ENCODE results near the gene MAP6D1.

The MAP6D1 gene

DNA sequence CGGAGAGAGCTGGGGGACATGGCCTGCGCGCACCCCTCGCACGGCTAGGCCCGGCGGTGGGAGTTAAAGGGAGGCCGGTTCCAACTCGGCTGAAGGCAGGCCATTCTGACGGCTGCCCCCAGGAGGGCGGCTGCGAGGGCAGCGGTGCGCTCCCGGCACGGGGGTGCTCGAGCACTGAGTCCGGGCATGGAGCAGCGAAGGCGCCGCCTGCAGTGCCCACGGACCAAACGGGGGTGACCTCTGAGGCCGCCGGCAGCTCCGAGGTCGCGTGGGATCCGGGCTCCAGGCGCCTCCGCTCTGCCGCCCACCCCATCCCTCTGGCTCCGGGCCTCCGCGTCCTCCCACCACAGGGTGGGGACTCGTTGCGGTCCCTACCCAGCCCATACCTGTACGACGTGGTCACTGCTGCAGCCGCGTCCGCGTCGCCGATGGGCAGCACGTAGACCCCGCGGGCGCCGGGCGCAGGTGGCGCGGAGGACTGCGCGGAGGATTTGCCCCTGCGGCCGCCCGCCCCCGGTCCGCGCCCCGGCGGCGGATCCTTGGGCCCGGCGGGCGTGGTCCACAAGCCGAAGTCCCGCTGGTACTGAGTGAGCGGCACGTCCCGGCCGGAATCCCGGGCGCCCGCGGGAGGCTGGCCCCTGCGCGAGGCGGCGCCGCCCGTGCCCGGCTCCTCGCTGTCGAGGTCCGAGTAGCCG, 469 bp downstream of the MAP6D1 start:
- in situ Hi-C loops (cut with MboI; ENCODE audit: low sequenced_read_pairs) = no loop called here

DNA sequence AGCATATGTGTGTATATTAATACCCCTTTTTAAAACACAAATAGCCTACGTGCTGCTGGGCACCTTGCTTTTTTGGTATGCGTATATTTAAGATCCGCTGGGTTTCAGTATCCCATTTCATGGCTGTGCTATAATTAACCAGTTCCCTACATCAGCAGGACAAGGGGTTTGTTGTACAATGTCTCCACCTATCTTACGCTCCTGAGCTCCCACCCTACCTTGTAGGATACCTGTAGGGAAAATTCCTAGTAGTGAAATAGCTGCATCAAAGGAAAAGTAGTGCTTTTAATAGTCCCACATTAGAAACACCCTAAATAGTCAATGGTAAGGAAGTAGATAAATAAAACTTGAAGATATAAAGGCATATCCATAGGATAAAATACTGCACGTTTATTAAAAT, 1.4 kb downstream of the MAP6D1 start:
- in situ Hi-C loops (cut with MboI; ENCODE audit: low sequenced_read_pairs) = no loop called here

DNA sequence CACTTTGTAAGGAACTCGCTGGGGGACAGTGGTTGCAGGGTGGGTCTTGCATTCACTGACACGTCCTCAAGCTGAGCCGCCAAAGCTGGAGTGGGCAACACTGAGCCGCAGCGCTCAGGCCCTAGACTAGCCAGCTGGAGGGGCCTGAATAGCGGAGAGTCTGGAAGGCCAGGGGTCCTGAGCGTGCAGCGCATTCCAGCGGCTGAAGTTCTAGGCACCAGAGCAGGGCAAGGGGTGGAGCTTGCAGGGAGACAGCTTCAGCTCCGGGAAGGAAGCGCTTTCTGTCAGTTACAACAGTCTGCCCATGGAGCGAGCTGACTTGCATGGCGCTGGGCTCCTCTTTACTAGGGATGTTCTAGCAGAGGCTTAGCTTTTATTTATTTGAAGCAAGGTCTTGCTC, 2.7 kb downstream of the MAP6D1 start:
- in situ Hi-C loops (cut with MboI; ENCODE audit: low sequenced_read_pairs) = no loop called here

DNA sequence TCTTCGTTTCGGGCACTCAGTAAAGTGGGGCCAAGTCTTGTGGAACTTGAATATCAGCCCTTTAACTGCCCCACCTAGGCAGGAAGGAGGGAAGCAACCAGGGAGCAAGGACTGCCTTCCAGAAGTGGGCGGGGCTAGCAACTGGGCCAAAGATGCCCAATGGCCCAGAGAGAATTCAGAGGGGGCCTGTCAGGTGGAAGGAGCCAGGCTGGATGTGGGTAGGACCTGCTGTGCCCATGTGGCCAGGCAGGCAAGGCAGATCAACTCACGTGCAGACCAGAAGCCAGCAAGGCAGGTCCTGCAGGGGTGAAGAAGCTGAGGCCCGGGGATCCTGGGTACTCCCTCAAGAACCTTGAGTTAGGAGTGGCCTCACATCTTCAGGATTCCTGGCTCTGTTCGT, 5.5 kb downstream of the MAP6D1 start:
- in situ Hi-C loops (cut with MboI; ENCODE audit: low sequenced_read_pairs) = no loop called here

DNA sequence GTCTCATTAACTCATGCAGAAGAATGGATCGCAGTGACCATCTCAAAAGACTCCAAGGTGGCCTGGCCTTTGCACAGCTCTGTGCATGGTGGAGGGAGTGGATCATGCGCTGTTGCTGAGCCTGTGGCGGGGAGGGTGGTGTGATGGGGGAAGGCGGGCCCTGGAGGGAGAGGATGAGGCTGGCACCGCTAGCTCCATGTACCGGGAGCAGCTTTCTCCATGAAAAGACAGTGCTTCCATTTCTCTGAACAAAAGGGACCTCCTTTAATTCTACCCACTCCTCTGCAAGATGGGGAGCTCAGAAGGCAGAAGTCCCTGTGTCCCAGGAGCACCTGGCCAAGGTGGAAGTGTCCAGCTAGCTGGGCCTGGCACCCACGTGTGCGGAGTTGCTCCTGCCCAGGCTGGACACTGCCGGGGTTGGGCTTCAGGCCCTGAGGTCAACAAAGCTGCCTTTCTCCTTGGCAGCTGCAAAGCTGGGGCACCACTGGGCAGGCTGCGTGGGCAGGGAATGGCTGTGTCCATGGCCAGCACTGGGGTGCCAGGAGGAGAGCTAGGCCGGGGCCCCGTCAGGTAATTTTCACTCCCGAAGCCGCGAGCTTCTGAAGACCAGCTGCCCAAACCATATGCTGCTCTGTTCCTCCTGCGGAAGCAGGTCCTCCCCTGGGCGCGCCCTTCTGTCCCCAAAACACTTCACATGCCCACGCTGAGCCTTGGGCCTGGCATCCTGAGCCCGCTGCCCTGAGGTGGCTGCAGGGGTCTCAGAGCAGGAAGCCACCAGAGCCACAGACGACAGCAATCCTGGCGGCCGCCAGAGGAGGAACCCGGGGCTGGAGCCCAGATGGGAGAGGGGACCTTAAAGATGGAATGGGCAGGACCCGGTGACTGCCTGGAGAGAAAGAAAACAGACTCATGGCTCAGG, 6.4 kb downstream of the MAP6D1 start:
- in situ Hi-C loops (cut with MboI; ENCODE audit: low sequenced_read_pairs) = no loop called here

DNA sequence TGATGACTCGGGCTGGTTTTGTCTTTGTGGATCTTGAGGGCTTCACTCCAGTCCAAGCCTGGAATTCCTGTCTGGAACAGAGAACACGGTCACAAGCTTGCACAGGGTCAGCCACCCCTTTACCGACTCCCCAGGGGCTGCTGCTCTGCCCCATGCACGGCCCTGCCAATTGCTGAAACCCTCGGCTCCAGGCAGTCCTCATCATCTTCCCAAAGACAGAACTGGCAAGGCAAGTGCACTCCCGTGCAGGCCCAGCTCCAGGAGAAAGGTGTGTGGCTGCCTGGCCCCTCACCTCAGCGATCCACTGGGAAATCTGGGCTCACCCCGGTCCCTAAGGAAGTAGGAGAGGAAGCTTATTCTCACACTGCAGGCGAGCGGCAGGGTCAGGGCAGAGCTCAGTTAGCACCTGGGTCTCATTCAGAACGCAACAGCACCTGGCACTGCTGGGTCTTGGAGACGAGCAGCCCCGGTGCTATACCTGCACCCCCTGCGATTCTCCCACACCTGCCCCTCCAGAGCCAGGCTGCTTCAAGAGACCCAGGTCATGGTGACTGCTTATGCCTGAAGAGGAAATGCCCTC, 7.2 kb downstream of the MAP6D1 start:
- in situ Hi-C loops (cut with MboI; ENCODE audit: low sequenced_read_pairs) = no loop called here

DNA sequence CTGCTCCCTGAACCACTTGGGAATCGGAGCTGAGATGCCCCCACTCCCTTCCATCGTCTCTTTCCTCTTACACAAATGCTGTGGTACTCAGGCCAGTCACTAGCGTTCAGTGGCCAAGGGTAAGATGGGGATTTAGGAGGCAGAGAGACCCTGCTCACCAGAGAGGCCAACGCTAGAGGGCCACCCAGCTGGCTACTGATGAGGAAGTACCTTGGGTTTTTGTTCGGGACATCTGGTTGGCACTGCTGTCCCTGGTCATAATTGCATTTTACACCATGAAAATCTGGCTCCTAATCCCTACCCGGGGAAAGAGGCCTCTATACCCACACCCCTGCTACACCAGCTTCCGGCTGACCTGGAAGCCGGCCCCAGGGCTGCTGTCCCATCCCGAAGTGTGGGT, 7.7 kb downstream of the MAP6D1 start:
- in situ Hi-C loops (cut with MboI; ENCODE audit: low sequenced_read_pairs) = no loop called here

DNA sequence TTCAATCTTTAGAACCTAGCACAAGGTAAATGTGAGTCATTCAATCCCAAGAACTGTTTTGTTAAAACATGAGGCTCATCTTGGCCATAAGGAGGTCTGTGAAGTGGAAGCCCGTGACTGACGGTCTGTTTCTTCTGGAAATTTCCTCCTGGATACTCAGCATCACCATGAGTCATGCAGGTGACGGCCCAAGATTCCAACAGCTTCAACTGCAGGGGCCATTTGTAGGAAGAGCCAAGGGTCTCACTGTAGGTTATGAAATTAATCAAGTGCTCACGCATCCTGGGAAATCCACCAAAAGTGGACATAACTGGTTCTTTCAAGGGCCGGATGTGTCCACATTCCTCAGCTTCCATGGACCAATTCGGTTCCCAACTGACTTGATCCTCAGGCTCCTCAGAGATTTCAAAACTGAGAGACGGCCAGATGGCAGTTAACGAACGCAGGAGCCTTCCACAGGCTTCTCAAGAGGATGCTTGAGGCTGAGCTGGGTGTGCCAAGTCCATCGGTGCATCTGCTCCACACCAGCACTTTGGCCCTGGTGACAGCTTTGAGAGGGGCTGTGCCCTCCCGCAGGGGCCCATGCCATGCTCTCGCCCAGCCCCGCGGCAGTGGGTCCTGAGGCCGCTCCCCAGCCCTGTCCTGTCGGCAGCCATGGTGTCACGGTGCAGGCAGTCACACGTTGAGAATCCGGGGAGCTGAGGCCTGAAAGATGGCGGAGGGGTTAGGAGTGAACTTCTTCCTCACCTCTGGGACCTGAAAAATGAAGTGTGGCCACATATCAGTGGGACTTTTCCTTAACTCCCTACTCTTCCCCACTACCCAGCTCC, 8.5 kb downstream of the MAP6D1 start:
- in situ Hi-C loops (cut with MboI; ENCODE audit: low sequenced_read_pairs) = no loop called here

DNA sequence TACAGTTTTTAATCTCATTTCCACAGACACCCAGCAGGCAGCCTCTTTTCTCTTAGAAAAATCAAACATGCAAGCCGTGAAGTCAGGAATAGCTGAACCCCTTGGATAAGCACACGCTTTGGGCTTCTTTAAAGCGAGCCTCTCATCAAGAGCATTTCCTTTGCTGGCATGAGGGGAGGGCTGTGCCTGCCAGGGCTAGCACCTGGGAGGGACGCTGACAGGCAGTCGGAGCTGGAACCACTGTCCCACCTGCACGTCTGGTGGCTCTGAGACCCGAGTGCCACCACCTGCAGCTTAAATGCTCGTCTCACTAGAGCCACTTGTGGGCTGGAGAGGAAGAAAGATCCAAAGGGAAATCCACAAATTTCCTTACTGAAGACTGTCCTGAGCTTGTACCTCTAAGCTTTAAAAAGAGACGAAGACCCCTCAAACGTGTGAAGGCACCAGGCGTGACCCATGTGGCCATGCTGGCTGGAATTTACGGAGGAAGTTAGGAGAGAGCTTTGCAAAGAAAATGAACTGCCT, 9.4 kb downstream of the MAP6D1 start:
- in situ Hi-C loops (cut with MboI; ENCODE audit: low sequenced_read_pairs) = no loop called here

DNA sequence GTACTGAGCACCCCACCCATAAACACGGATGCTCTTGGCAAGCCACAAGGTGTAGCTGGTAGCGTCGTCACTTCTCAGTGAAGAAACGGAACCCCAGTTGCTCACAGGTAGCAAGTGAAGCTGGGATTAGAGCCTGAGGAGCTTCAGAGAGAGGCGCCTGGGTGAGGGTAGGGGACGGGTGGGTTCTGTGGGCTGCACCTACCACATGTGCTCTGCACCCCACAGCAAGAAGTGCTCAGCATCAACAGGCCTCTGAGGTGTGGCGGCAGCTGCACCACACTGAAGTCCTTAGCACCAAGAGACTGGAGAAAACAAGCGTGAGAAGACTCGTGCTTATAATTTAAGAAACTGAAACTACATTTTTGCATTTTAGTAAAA, 9.8 kb downstream of the MAP6D1 start:
- in situ Hi-C loops (cut with MboI; ENCODE audit: low sequenced_read_pairs) = no loop called here

DNA sequence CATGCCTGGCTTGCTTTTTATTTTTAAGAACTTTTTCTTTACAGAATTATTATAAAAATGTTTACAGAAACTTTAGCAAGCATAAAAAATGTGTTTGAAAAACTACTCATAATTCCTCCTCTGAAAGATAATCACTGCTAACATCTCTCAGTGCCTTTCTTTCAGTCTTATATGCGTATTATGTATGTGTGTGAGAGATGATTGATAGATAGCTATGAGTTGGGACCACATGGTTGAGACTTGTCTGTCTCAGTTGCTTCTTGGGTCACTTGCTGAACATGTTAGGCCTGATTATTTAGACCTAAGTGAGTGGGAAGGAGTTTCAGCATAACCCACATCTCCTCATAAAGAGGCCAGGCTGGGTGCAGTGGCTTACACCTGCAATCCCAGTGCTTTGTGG, 11.1 kb downstream of the MAP6D1 start:
- in situ Hi-C loops (cut with MboI; ENCODE audit: low sequenced_read_pairs) = no loop called here

DNA sequence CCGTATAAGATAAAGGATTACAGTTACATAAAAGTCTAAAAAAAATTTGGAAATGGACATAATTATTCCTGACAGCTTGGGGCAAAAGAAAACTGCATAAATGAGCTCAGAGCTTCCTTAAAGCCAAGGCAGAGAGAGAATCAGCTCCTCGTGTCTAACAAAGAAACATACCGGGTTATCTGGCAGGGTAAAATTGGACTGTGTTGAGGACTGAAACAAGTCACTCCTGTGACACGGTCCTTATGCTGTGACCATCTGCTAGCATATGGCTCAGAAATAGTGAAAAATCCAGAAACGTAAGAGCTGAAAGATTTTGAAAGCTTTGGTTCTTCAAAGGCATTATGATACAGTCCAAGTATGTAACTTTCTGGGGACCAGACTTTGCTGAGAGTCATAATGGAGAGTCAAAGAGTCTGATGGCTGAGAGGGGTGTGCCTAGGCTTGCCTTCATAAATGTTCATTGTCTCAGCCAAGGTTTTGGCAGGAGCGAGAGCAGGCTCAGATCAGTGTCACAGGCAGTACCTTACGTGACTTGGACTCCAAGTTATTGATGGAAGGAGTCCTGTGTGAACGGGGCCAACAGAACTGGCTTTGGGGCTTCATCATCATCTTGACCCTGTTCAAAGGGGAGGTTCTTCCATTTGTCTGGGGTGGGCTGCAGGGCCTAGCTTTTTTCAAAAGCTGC, 12.5 kb downstream of the MAP6D1 start:
- in situ Hi-C loops (cut with MboI; ENCODE audit: low sequenced_read_pairs) = no loop called here

DNA sequence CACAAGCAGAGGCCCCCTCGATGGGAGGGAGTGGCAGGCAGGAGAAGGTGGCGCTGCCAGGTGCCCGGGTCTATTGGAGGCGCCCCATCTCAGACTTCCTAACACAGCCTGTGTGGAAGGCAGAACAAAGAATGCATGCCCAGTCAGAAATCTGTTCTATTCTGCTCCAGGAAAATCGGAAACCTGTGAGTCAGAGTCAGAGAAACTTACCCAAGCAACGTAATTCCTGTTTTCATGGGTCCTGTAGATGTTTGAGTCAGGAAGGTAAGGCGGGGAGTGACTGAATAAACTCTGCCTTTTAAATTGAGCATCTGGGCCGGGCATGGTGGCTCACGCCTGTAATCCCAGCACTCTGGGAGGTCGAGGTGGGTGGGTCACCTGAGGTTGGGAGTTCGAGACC, 13.7 kb downstream of the MAP6D1 start:
- in situ Hi-C loops (cut with MboI; ENCODE audit: low sequenced_read_pairs) = no loop called here

DNA sequence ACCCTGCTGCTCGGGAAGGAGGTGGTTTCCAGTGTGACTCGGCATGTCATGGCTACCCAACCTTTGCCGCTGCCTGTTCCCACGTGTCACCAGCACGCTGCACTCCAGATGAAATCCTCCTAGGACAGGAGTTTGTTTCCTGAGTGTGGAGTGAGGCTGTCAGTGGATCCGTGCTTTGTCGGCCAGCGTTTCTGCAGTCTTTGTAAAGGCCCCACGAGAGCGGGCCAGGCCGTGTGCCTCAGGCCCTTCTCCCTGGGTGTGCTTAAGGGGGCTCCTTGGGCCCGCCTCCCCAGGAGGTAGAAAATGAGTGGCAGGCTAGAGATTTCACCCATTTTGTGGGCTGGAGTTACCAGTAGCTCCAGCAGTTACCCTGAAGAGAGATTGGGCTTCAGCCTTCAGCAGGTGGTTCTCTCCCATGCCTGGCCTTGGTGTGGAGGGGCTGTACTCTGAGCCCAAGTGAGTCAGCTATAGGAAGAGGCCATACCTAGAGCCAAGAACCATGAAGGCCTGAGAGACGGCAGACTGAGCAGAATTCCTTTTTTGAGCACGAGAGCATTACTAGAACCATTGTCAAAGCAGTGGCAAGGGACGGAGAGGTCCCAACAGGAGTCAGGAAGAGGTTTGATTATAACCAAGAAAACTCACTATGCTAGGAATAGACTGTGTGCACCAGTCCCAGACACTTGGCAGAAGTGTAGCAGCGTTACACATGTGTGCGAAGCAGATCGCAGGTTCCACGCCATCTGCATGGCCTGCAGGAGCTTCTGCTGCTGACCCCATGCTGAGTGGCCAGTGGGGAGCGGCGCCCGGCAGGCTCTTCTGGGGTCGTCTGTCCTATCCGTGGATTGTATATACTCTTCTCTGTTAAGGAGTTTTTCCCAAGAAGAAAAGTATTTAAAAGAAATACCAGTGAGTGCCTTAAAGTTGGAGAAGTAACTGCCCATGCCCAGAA, 14.5 kb downstream of the MAP6D1 start:
- in situ Hi-C loops (cut with MboI; ENCODE audit: low sequenced_read_pairs) = no loop called here

DNA sequence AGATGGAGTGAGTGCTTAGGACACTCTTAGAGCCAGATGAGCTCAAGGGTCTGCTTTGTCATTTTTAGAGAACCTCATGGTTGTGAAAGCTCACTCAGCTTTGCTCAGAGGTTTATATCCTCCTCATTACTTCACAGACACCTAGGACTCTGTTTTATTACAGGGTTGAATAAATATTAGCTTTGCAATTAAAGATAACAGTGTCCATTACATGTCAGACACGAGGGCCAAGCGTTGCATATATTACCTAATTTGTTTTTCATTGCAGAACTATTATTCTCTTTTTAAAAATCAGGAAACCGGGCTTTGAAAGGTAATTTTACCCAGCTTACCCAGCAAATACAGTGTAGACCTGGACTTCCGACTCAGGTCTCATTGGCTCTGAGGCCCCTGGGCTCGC, 16.1 kb downstream of the MAP6D1 start:
- in situ Hi-C loops (cut with MboI; ENCODE audit: low sequenced_read_pairs) = no loop called here

DNA sequence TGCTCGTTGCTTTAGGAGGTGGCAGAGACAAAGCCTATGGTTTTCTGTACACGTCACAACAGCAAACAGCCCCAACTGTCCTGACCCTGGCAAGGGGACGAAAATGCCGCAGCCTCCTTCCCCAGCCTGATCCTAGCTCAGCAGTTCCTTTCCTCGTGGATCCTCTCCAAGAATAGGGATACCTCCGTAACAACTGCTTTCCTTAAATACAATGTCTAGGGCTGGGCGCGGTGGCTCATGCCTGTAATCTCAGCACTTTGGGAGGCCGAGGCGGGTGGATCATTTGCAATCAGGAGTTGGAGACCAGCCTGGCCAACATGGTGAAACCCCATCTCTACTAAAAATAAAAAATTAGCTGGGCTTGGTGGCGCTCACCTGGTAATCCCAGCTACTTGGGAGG, 17.0 kb downstream of the MAP6D1 start:
- in situ Hi-C loops (cut with MboI; ENCODE audit: low sequenced_read_pairs) = no loop called here

DNA sequence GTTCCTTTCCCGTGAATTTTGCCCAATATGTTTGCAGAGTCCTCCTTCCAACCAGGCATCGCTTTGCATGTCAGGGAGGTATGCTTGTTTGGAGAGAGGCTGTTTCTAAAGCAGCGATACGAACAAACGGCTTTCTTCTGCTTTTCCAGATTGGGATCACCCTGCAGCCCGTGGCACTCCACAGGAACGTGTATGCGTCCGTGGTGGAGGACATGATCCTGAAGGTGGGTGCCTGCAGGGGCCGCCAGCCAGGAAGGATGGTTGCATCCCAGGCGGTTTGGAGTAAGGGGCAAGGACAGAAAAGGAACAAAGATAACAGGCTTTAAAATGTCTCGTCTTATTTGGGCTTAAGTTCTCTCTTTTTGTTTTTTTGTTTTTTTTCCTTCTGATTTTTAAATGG, 17.5 kb downstream of the MAP6D1 start:
- in situ Hi-C loops (cut with MboI; ENCODE audit: low sequenced_read_pairs) = no loop called here

DNA sequence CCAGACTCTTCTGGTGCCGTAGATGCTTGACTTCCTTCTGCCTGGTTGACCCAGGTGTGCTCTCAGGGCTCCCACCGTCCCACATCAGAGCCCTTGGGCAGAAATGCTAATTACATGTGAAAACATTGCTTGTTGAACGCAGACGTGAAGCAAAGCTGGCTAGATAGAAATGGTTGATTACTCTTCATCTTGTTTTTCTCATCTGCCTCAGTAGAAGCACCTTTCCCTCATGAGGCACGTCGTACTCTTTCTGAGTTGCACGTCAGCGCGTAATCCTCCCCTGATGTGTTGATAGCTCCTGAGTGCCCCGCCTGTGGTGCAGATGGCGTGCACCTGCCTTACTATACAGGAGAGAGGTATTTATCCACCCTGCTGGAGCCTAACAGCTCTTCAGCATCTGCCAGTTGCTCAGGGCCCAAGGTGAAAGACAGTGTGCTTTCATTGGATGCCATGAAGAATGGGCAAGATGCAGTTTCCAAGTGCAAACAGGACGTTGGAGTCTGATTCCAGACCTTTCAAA, 18.1 kb downstream of the MAP6D1 start:
- in situ Hi-C loops (cut with MboI; ENCODE audit: low sequenced_read_pairs) = no loop called here

DNA sequence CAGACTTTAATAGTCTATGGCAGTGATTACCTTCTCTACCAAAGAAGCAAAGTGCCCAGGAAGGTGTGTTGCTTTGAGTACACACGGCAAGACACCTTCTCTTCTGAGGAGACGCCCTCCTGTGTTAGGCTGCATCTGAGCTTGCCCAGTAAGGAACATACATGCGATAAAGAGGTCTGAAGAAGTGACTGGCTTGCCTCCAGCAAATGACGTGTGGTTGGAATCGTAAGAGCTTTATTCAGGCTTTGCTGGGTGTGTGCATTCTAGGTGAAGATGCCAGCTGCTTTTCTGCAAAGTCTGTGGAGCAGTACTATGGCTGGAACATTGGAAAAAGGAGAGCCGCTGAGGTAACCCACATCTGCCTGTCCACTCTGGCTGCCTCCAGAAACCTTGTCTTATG, 22.4 kb downstream of the MAP6D1 start:
- in situ Hi-C loops (cut with MboI; ENCODE audit: low sequenced_read_pairs) = no loop called here
